ENCODE results near the gene C1orf216.

DNA sequence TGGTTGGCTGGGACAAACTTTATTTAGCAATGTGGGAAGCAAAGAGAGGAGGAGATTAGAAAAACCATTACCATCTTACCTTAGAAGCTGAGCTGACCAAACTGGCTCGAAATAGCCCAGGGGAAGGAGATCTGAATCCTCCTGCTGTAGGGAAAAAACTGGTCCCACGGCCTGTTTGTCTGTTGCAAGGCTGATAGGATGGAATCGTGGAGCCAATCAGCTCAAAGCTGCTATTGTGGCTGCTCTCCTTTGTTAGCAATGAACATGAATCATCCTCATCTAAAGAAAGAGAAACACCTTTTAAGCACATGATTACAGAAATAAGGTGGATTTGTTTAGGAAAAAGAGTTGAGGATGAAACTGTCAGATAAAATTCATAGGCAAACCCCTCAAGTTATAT is 29.6 kb upstream of the C1orf216 start:
- TF ChIP-seq GATA3 (IDR thresholded peaks at IDR 0.05; ENCODE audit: low read depth, low read length) (no peak), GATA2 (IDR thresholded peaks at IDR 0.05; ENCODE audit: low read depth, low read length) (no peak)

All from SH-SY5Y (cell line).